Measurements from ENCODE around the gene LRIG2.

The LRIG2 gene

GRCh38 chr1:113138778-113139177 lies 65.8 kb downstream of the LRIG2 start:
- Mint-ChIP-seq H3K4me1 (peaks cover 5% of the 10 kb centered on the region), H3K27me3 (ENCODE audit: low read depth, poor library complexity) (peaks cover 2% of the 10 kb centered on the region), H3K36me3 (ENCODE audit: low read depth) (peaks cover 14% of the 10 kb centered on the region), H3K4me3 (no peak overlapping the region), H3K9me3 (peaks cover 3% of the 10 kb centered on the region), H3K27ac (no peak overlapping the region)
- TF ChIP-seq, protein P1, sequence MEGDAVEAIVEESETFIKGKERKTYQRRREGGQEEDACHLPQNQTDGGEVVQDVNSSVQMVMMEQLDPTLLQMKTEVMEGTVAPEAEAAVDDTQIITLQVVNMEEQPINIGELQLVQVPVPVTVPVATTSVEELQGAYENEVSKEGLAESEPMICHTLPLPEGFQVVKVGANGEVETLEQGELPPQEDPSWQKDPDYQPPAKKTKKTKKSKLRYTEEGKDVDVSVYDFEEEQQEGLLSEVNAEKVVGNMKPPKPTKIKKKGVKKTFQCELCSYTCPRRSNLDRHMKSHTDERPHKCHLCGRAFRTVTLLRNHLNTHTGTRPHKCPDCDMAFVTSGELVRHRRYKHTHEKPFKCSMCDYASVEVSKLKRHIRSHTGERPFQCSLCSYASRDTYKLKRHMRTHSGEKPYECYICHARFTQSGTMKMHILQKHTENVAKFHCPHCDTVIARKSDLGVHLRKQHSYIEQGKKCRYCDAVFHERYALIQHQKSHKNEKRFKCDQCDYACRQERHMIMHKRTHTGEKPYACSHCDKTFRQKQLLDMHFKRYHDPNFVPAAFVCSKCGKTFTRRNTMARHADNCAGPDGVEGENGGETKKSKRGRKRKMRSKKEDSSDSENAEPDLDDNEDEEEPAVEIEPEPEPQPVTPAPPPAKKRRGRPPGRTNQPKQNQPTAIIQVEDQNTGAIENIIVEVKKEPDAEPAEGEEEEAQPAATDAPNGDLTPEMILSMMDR (IDR thresholded peaks at IDR 0.05), result no peak
- no peak for DNase-seq

- Mint-ChIP-seq H3K4me3 (no peak overlapping the region), H3K27ac (no peak overlapping the region), H3K4me1 (peaks cover 5% of the 10 kb centered on the region), H3K36me3 (ENCODE audit: low read depth) (peaks cover 1% of the 10 kb centered on the region), H3K27me3 (ENCODE audit: low read depth, poor library complexity) (no peaks in the 10 kb centered on the region), H3K9me3 (no peaks in the 10 kb centered on the region)
- TF ChIP-seq, protein P1 (IDR thresholded peaks at IDR 0.05), result no peak
- DNase-seq, result no peak
Observed at GRCh38 chr1:113140176-113140575, 67.2 kb downstream of the LRIG2 start.

DNA sequence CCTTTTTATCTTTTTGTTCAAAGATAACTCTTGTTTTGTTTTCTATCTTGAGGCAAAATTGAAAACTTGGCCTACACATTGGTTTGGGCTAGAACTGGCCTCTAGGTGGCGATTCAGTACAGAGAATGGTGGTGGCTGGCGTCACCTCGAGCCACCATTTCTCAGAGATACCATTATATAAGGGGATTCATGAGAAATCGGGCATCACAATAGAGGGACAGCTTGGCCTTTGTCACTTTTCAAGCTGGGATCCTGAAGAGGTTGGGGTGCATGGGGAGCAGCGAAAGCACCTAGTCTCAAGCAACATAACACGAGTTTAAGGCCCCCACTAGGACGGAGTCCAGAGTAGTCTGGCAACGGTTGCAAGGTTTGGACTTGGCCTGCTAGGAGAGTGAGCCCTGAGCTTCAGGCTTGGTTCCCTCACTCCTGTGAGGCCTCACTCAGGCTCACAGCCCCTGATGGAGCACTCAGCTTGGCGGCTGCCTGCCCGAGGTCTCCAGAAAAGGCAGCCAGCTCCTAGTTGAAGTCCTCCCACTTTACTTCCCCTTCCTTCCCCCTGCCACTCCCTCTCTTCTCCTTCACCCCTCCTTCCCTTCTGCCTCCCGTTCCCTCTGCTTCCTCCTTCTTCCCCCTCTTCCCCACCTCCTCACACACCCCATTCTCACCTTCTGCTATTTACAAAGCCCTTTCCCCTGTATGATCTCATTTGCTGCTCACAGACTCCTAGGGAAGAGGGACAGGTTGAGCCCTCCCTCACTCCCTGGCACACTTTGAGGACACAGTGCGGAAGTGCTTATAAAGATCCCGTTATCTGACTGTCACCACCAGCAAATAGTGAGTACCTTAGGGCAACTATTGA lies 67.8 kb downstream of the LRIG2 start:
- Mint-ChIP-seq H3K4me1 (peaks cover 5% of the 10 kb centered on the region), H3K9me3 (no peaks in the 10 kb centered on the region), H3K4me3 (no peak overlapping the region), H3K27ac (no peak overlapping the region), H3K27me3 (ENCODE audit: low read depth, poor library complexity) (no peaks in the 10 kb centered on the region), H3K36me3 (ENCODE audit: low read depth) (no peaks in the 10 kb centered on the region)
- DNase-seq, result peak; percentile 65
- TF ChIP-seq, protein P1 (IDR thresholded peaks at IDR 0.05), result peak; percentile 77

DNA sequence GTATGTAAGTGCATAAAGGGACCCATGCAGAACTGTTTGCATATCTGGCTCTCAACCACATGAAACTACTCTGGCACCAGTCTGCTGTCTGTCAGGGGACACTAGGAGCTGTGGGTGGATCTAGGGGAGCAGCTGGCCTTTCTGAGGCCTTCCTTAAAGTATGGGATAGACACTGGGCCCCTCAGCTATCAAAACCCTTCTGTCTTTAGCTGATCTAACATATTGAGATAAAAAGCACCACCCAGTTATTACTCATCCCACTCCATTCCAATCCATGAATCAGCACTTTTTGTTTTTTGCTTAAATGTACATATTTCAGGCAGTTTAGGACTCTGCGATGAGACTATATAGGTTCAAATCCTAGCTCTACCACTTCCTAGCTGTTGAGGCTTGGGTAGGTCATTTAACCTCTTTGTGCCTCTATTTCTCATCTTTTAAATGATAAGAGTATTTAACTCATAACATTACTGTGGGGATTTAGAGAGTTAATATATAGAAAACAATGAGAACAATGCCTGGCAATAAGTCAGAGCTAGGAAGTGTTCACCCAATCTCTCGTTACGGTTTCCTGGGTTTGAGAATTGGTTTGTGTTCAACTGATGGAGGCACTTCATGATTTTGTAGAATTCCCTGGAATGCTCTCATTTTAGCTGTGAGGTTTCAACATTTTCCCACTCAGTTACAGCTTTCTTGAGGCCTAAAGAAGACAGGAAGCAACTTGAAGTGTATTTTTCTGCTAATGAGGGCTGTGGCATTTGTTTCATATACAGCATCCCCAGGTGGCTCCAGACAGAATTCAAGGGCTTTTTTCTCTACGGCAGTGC lies 68.9 kb downstream of the LRIG2 start:
- Mint-ChIP-seq H3K27ac (no peak overlapping the region), H3K36me3 (ENCODE audit: low read depth) (no peaks in the 10 kb centered on the region), H3K4me3 (no peak overlapping the region), H3K27me3 (ENCODE audit: low read depth, poor library complexity) (no peaks in the 10 kb centered on the region), H3K4me1 (peaks cover 14% of the 10 kb centered on the region), H3K9me3 (no peaks in the 10 kb centered on the region)
- TF ChIP-seq, protein P1 (IDR thresholded peaks at IDR 0.05), result no peak
- no peak for DNase-seq

GRCh38 chr1:113142791-113143190 lies 69.8 kb downstream of the LRIG2 start:
- TF ChIP-seq, protein P1 (IDR thresholded peaks at IDR 0.05), result no peak
- Mint-ChIP-seq H3K4me3 (no peak overlapping the region), H3K36me3 (ENCODE audit: low read depth) (no peaks in the 10 kb centered on the region), H3K9me3 (no peaks in the 10 kb centered on the region), H3K4me1 (peaks cover 24% of the 10 kb centered on the region), H3K27me3 (ENCODE audit: low read depth, poor library complexity) (no peaks in the 10 kb centered on the region), H3K27ac (no peak overlapping the region)
- no peak for DNase-seq

Data from nephron progenitor cell (in vitro differentiated cells).